HG03064 (cell line): ENCODE data around the gene TACC2.
"Not testable (repeated sequence)": the region's sequence is repeated elsewhere in the genome, so short reads cannot be mapped to it uniquely, and the experiment has no call there.

Source experiments
- ATAC-seq: cut with Tn5 transposase; IDR thresholded peaks from one replicate; pipeline ENCODE4 v1.9.1; 2021; ENCODE audit warnings: low read depth; ENCODE audit not compliant: unreplicated experiment

TACC2 gene

GRCh38 chr10:122021379-122021778 lies 32.4 kb downstream of the TACC2 start:
- no peak for ATAC-seq

GRCh38 chr10:122021828-122022227 lies 32.9 kb downstream of the TACC2 start:
- ATAC-seq, result no peak

- ATAC-seq, result no peak
Measured at GRCh38 chr10:122022276-122022675, 33.3 kb downstream of the TACC2 start.

DNA sequence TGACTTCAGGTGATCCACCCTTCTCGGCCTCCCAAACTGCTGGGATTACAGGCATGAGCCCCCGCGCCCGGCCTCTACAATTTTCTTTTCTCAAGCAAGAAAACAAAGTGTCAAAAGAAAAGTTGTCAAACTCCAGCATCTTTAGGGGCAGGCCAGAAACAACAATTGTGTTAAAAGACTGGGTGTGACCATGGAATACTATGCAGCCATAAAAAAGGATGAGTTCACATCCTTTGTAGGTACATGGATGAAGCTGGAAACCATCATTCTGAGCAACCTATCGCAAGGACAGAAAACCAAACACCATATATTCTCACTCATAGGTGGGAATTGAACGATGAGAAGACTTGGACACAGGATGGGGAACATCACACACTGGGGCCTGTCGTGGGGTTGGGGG lies 34.3 kb downstream of the TACC2 start:
- not testable (repeated sequence) for ATAC-seq

DNA sequence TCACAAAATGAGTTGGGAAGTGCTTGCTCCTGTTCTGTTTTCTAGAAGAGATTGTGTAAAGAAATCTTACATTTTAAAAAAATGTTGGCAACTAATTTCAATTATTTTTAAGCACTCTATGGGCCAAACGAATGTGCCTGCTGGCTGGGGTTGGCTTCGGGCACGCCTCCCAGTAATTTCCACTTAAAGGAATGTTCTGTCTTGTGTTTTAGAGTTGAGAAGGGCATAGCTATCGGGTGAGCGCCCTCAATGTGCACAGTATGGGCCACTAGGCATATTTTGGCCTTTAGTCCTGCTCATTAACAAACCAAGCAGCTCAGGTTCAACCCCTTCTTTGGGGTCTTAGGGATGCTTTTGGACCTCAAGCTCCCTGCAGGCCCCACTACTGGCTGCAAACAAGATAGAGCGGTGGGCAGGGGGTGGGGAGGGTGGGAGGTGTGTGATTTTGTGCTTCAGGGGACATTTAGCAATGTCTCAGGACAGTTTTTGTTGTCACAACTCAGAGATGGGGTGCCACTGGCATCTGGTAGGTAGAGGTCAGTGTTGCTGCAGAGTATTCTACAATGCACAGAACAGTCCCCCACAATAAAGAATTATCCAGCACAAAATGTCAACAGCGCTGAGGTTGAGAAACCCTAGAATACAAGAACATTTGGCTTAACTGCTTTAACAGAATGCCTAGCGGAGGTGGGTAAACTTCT lies 40.7 kb downstream of the TACC2 start:
- no peak for ATAC-seq

DNA sequence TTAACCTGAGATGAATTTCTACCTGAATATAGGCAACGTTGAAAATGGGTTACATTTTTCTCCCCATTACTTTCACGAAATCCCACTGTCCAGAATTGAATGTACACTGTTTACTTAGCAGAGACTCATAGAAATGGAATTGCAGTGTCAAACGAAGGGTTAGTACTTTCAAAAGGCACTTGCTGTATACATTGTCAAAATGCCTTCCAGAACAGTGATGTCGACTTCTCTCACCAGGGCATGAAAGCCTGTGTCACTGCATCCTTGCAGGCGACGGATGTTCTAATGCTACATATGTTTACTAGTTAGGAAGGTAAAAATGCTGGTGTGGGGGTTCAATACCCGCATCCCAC lies 41.2 kb downstream of the TACC2 start:
- no peak for ATAC-seq

GRCh38 chr10:122033224-122033926 lies 44.4 kb downstream of the TACC2 start:
- no peak for ATAC-seq

- ATAC-seq, result no peak
Measured at GRCh38 chr10:122034149-122034756, 45.3 kb downstream of the TACC2 start.

DNA sequence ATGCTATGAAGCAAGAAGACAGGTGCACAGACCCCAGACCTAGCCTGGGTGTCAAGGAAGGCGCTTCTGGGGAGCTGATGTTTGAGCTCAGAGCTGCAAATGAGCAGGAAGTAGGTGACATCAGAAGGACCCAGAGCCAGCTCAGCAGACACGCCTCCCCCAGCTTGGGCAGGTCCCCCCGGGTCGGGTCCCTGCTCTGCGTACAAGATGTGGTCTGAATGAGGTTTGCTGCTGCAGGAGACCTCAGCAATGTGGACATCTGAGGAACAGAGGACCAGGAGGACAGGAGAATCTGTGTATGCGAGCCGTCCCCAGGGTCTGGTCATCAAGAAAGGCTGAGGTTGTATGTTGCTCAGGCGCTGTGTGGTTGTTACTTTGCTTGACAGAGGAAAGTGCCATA lies 51.8 kb downstream of the TACC2 start:
- ATAC-seq, result no peak

DNA sequence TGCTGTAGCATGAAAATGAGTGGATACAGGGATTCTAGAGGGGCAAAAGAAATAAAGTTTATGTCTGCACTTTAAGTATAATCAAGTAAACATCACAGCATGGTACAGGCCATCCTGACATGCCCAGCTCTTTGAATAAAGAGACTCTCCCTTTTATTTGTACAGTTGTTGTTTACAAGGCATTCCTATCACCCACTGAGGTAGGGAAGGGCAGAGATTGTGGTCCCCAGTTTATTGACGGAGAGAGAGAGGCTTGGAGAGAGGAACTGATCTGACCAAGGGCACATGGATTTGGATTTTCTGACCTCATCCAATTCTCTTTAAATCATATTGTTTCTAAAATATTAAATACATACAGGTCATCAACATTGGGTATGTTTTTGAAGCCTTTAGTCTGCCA lies 53.9 kb downstream of the TACC2 start:
- ATAC-seq, result no peak

DNA sequence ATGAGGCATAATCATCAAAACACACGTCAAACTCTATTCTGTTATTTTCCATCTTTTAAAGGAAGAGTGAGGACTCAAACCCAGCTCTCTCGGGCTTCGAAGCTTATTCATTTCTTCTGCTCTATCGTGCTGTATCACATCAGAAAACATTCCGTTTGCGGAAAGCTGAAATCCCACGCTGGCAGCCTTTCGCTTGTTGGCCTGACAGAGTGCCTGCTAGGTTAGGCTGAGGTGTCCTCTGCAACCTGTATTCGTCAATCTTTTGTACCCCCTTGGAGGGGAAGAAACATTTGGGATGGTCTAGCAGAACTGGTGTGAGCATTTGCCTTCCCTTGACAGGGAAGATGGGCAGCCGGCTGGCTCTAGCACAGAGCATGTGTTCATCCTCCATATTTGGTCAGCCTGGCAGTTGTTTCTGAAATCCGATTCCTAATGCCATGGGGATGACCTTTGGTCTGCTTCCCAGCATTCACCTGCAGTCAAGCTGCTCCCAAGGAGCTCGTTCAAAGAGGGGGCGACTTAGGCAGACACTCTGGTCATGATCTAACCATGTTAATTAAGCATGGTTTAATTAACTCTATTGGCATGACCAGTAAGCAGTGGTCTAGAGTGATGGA lies 55.2 kb downstream of the TACC2 start:
- ATAC-seq, result no peak

GRCh38 chr10:122044713-122045112 lies 55.8 kb downstream of the TACC2 start:
- ATAC-seq, result no peak

- no peak for ATAC-seq
Measured at GRCh38 chr10:122045212-122045611, 56.2 kb downstream of the TACC2 start.

DNA sequence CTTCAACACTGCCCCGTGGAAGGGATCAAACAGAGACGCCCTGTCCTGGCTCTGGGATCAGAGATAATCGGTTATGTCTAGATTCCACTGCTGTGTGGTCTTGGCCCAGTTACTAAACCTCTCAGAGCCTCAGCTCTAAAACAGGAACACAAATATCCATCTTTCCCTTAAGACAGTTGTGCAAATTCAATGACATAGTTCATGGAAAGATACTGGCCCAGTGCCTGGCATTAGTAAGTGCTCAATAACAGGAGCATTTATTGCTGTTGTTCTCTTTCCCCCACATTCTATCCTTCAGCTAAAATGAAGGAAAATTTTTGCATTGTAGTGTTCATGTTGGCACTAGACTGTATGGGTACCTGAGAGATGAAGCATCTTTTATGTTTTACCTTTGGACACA lies 58.6 kb downstream of the TACC2 start:
- ATAC-seq, result no peak

DNA sequence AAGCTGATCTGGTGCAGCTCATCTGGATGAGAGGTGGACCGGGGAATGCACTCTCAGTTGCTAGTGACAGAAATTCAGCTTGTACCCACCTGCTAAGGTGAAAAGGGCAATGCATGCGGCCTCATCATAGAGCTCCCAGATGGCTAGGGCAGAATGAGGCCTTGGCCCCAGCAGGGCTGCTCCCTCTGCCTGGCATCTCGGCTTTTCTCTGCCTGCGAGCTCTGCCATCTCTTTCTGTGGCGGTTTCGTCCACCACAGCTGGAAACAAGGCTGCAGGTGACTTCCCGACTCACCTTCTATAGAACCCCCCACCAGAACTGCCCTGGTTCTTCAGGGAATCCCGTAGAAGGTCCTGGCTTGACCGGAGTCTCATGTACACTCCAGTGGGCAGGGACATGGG lies 60.1 kb downstream of the TACC2 start:
- ATAC-seq, result no peak

- no peak for ATAC-seq
Measured at GRCh38 chr10:122050311-122050710, 61.3 kb downstream of the TACC2 start.

DNA sequence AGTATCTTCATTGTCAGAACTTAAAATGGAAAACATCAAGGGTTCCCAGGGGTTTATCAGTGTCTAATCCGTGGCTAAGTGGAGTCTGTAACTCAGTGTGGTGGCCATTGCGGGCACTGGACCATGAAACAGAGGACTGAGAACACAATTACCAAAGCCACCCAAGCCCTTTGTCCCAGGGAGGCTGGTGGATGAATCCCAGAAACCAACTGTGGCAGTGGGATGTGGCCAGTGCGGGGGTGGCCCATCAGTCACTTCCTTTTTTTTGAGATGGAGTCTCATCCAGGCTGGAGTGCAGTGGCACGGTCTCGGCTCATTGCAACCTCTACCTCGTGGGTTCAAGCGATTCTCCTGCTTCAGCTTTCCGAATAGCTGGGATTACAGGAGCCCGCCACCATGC lies 61.8 kb downstream of the TACC2 start:
- ATAC-seq, result no peak

DNA sequence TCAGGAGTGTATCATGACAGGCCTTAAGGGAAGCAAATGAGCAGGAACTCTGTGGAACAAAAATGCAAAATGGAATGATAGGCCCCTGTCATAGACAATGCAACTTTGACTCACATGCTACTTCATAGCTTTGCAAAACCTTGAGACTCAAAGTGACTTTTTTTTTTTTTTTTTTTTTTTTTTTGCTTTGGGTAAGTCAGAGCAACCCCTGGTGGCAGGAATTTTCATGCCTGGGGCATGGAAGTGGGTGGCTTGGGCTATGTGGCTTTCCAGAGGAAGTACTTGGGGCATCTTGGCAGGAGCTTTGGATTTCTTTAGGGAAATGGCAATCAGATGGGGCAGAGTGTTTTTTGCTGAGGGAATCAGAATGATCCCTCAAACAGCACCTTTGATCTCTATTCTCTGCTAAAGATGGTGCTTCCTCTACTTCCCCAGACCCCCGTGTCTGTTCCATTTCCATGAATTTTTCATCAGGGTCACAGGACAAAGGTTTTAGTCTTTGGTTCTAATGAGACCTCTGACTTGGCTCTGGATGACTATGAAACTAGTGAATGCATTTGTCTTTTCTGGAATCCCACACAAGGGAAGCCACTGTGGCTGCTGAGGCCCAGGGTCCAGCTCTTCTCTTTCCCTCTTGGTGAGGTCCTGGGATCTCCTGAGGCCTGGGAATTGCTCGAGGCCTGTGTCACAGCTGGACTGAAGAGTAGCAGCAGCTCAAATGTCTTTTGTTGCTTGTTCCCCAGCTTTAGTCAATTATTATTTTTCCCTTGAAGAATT lies 62.8 kb downstream of the TACC2 start:
- ATAC-seq, result no peak

GRCh38 chr10:122052701-122053100 lies 63.7 kb downstream of the TACC2 start:
- ATAC-seq, result no peak

DNA sequence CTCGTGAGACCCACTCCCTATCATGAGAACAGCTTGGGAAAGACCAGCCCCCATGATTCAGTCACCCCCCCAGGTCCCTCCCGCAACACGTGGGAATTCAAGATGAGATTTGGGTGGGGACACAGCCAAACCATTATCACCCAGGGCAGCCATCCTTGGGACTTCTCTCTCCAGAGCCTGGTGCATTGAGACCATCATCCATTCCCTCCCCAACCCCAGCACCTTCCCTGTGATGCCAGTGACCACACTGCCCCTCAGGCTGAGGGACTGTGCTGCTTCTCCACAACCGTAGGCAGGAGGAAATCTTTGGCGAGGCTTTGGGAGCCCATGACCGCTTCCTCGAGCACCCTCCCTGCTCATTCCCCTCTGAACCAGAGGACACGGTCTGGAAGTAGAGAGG lies 64.4 kb downstream of the TACC2 start:
- no peak for ATAC-seq
